ENCODE results near the gene TFCP2.

Gene TFCP2

GRCh38 chr12:51210690-51211395, 37.9 kb upstream of the TFCP2 start:
- Histone ChIP-seq H3K9me3 (ENCODE audit: low read length) (no peaks in the 10 kb centered on the region), H2AFZ (ENCODE audit: low read length) (no peak overlapping the region), H3K4me2 (ENCODE audit: low read length) (no peak overlapping the region), H3K4me3 (ENCODE audit: low read depth, low read length, poor library complexity, severe bottlenecking) (no peak overlapping the region), H3F3A (ENCODE audit: insufficient read depth, low read length) (no peaks in the 10 kb centered on the region), H3K4me1 (ENCODE audit: insufficient read depth, low read length, severe bottlenecking) (no peaks in the 10 kb centered on the region), H3K27ac (ENCODE audit: low read depth, low read length, poor library complexity, severe bottlenecking) (no peak overlapping the region), H3K36me3 (ENCODE audit: insufficient read depth, low read length) (no peaks in the 10 kb centered on the region; the same call in 1 of the 2 replicates), H3K79me2 (ENCODE audit: insufficient read depth, low read length) (no peaks in the 10 kb centered on the region), H3K27me3 (ENCODE audit: insufficient read depth, low read length) (no peaks in the 10 kb centered on the region), H3K9me2 (ENCODE audit: low read depth, low read length) (no peaks in the 10 kb centered on the region), H4K20me1 (ENCODE audit: insufficient read depth, low read length) (no peaks in the 10 kb centered on the region), H3K9ac (ENCODE audit: low read length) (no peak overlapping the region)
- TF ChIP-seq EZH2 (IDR thresholded peaks at IDR 0.05; ENCODE audit: borderline replicate concordance, low read length): no peak
- no peak for TF ChIP-seq CTCF (IDR thresholded peaks at IDR 0.05; ENCODE audit: low read length)

- H3K4me2 ChIP-seq (ENCODE audit: low read length): no peak overlapping the region
These were observed 36.3 kb upstream of the TFCP2 start for GRCh38 chr12:51209259-51209658.

GRCh38 chr12:51208016-51208660, 35.2 kb upstream of the TFCP2 start:
- H2AFZ ChIP-seq (ENCODE audit: low read length): no peak overlapping the region

More at GRCh38 chr12:51209259-51209658, 36.3 kb upstream of the TFCP2 start:
- Histone ChIP-seq H3F3A (ENCODE audit: insufficient read depth, low read length) (no peaks in the 10 kb centered on the region), H3K36me3 (ENCODE audit: insufficient read depth, low read length) (no peaks in the 10 kb centered on the region), H3K4me3 (ENCODE audit: low read depth, low read length, poor library complexity, severe bottlenecking) (no peak overlapping the region), H3K9me2 (ENCODE audit: low read depth, low read length) (no peaks in the 10 kb centered on the region), H3K27me3 (ENCODE audit: insufficient read depth, low read length) (no peaks in the 10 kb centered on the region), H3K9me3 (ENCODE audit: low read length) (no peaks in the 10 kb centered on the region), H3K4me1 (ENCODE audit: insufficient read depth, low read length, severe bottlenecking) (no peaks in the 10 kb centered on the region), H3K79me2 (ENCODE audit: insufficient read depth, low read length) (no peaks in the 10 kb centered on the region), H3K9ac (ENCODE audit: low read length) (no peak overlapping the region), H4K20me1 (ENCODE audit: insufficient read depth, low read length) (no peaks in the 10 kb centered on the region), H3K27ac (ENCODE audit: low read depth, low read length, poor library complexity, severe bottlenecking) (no peak overlapping the region), H2AFZ (ENCODE audit: low read length) (no peak overlapping the region)
- no peak for TF ChIP-seq CTCF (IDR thresholded peaks at IDR 0.05; ENCODE audit: low read length)
- no peak for TF ChIP-seq EZH2 (IDR thresholded peaks at IDR 0.05; ENCODE audit: borderline replicate concordance, low read length)

More at GRCh38 chr12:51208016-51208660, 35.2 kb upstream of the TFCP2 start:
- Histone ChIP-seq H3K27ac (ENCODE audit: low read depth, low read length, poor library complexity, severe bottlenecking) (no peak overlapping the region), H3F3A (ENCODE audit: insufficient read depth, low read length) (no peaks in the 10 kb centered on the region), H4K20me1 (ENCODE audit: insufficient read depth, low read length) (no peaks in the 10 kb centered on the region), H3K4me1 (ENCODE audit: insufficient read depth, low read length, severe bottlenecking) (no peaks in the 10 kb centered on the region), H3K27me3 (ENCODE audit: insufficient read depth, low read length) (no peaks in the 10 kb centered on the region), H3K4me3 (ENCODE audit: low read depth, low read length, poor library complexity, severe bottlenecking) (no peak overlapping the region), H3K36me3 (ENCODE audit: insufficient read depth, low read length) (no peaks in the 10 kb centered on the region), H3K9me3 (ENCODE audit: low read length) (no peaks in the 10 kb centered on the region), H3K79me2 (ENCODE audit: insufficient read depth, low read length) (no peaks in the 10 kb centered on the region), H3K9ac (ENCODE audit: low read length) (no peak overlapping the region), H3K9me2 (ENCODE audit: low read depth, low read length) (no peaks in the 10 kb centered on the region), H3K4me2 (ENCODE audit: low read length) (no peak overlapping the region)
- TF ChIP-seq EZH2 (IDR thresholded peaks at IDR 0.05; ENCODE audit: borderline replicate concordance, low read length) (no peak), CTCF (IDR thresholded peaks at IDR 0.05; ENCODE audit: low read length) (no peak)

All from OCI-LY1 (cell line).